Measurements from ENCODE around the gene SEMA4G.

- TF ChIP-seq CTCF (IDR thresholded peaks at IDR 0.05; ENCODE audit: insufficient read depth, low read length, poor library complexity, severe bottlenecking) (no peak), EZH2phosphoT487 (conservative IDR thresholded peaks at IDR 0.05; ENCODE audit: low read length) (no peak)
Observed at GRCh38 chr10:100987685-100988049, 18.4 kb downstream of the SEMA4G start.
